Kidney glomerular epithelial cell (primary cell): ENCODE data around the gene DRD5.

Experiments used
- DNase-seq: peaks from one replicate; lab custom pipeline; 2025; lab: John Stamatoyannopoulos, UW

DRD5 gene

DNA sequence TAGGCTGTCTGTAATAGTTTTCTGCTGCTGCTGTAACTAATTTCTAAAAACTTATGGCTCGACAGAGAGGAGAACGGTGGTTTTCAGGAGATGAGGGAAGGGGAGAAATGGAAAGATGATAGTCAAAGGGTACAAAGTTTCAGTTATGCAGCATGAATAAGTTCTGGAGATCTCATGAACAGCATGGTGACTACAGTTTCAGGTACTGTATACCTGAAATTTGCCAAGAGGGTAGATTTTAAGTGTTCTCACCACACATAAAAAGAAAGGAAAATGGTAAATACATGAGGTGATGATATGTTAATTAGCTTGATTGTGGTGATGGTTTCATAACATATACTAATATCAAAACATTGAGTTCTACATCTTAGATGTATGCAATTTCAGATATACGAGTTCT lies 34.9 kb downstream of the DRD5 start:
- no peak for DNase-seq

GRCh38 chr4:9820343-9820742 lies 38.9 kb downstream of the DRD5 start:
- no peak for DNase-seq

DNA sequence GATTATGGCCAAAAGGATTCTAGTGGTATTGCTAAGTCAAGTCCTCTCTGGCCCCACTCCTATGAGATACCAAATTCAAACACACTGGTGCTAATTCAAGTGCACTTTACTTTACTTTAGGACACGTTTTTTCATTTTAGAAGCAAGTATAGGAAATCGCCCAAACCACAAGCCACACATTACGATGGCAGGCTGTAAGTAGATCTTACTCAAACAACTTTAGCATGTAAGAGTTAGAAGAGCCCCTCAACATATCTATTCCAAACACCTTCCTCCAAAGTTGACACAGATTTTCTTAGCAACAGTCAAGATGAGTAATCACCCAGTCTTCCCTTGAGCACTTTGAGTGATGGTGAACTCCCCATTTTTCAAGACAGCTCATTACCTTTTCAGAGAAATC lies 43.6 kb downstream of the DRD5 start:
- DNase-seq = no peak

- no peak for DNase-seq
These were observed 45.1 kb downstream of the DRD5 start for GRCh38 chr4:9826551-9826950.

GRCh38 chr4:9832640-9833039 lies 51.2 kb downstream of the DRD5 start:
- DNase-seq = no peak

DNA sequence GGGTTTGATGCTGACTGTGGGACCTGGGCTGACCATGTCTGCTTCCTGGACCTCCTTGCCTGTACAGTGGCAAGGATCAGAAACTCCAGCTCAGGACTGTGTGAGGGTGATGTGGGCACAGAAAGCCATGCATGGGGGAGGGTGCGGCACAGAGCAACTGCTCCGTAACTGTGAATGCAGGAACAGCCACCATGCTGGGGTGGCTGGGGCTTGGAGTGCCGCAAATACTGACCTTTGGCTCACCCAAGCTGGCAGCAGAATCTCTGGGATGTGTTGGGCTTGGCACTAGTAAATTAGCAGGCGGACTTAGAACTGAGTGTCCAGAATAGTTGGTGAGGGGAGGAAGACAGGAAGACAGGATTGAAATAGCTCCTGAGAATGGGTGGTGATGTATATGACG lies 52.0 kb downstream of the DRD5 start:
- no peak for DNase-seq
